HG03097 (cell line): ENCODE results near the gene CDH4.

Experiments used
- ATAC-seq: cut with Tn5 transposase; IDR thresholded peaks from one replicate; pipeline ENCODE4 v1.9.1; 2021; ENCODE audit not compliant: unreplicated experiment, low FRiP score

The CDH4 gene

DNA sequence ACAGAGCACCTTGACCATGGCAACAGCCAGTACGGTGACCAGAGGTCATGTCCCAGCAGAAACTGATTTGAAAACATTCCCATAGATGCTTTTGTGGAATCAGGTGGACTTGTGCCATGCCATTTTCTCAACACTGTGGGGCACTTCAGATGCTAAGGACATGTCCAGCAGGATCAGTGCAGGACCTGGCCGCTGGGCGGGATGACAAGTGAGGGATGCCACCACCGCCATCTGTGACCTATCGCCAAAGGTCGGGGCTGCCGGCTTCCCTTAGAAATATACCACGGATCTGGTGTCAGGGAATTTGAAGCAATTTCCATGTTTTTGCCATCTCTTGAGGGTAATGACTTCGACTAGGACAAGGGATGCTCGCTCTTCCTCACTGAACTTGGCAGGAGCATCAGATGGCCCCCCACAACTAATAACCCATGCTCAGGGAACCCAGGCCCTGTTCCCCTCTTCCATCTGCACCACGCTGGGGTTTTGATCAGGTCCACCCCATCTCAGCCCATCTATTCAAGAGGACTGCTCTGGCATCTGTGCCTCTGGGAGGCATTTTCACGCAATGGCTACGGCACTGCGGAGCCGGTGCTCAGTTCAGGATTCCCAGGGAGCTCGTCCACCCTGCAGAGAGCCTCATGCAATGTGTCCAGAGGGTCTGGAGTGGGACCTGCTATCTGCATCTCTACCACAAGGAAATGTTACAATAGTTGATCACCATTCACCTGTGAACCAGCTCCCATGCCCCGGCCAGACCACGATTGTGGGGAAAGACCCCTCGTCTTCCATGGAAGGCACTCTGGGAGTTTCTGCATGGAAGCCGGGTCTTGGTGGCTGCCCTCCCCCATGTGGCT, 511.1 kb downstream of the CDH4 start:
- ATAC-seq: no peak

DNA sequence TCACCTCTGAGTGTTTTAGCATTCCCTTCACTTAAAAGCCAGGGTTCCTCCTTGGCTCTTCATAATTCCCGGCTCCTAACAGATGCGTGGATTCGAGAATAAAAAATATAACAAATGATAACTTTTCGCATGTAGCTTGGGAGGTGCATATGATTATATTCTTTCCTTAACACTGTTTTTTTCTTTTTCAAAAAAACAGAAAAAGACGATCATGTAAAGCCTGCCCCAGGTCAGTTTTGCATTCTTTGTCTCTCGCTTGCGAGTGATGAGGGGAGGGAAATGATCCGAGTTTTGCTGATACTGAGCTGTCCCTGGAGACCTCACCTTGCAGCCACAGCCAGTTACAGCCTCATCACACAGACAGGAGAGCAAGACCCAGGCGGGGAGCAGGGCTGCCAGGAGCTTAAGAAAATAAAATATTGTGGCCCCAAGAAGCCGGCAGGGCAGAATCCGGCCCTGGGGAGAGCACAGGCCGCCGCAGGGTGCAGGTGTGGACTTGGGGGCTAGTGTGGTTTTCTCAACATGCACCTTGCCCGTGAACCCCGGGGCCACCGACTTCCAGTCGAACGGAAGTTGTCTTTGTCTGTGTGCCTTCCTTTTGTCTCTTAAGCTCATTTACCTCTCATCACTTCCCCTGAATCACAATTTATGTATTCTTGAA, 511.8 kb downstream of the CDH4 start:
- ATAC-seq: no peak

DNA sequence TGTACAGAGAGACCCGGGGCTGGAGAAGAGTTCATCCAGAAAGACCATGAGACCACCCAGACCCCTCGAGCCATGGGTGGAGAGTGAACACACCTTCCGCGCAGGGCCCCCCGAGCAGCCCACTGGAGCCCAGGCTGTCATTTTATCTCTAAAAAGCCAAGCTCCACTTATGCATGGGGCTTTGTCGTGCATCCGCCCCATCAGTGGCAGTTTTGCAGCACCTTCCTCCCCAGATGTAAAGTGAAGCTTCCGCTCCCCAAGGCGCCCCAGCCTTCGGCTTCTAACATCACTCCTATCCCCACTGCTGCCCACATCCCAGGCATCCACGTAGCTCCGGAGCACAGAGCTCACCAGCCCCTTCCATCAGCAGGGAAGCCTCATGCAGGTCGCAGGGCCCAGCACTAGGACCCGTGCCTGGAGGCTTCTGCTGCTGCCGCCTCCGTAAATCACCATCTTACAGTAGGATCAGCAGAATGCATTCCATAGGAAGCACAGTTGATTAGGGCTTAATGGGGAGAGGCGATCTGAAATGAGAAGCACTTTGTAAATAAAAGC, 512.5 kb downstream of the CDH4 start:
- ATAC-seq: no peak

DNA sequence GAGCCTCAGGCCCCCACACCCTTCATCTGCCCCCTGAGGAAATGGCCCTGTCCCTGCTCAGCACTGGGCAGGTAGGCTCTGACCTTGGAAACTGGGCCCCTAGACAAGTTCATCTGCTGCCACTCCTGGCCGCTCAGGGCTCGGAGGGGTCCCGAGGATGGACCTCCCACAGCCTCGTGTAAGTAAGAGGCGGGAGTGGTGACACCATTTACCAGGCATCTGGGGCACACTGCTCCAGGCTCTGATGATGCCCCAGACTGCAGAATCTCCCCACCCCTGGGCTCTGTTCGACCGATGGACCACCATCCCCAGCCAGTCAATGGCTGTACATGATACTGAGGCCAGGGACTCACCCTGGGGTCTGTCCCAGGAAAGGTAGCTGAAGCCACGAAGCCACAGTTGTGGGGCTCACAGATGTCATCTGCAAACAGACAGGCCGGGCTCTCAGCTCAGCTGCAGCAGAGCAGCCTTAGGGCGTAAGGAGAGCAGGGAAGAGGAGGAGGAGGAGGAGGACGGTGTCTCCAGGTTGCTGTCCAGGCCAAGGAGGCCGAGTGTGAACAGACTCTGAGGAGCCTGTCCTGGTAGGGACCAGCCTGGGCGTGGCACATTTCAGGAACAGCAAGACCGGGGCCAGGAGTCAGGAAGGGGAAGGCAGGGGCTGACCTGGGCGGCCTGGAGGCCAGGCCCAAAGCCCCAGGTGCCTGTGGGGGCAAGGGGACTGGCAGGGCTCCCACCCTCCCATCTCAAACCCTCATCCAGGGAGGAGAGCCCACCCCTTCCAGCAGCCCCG, 513.2 kb downstream of the CDH4 start:
- ATAC-seq: no peak

DNA sequence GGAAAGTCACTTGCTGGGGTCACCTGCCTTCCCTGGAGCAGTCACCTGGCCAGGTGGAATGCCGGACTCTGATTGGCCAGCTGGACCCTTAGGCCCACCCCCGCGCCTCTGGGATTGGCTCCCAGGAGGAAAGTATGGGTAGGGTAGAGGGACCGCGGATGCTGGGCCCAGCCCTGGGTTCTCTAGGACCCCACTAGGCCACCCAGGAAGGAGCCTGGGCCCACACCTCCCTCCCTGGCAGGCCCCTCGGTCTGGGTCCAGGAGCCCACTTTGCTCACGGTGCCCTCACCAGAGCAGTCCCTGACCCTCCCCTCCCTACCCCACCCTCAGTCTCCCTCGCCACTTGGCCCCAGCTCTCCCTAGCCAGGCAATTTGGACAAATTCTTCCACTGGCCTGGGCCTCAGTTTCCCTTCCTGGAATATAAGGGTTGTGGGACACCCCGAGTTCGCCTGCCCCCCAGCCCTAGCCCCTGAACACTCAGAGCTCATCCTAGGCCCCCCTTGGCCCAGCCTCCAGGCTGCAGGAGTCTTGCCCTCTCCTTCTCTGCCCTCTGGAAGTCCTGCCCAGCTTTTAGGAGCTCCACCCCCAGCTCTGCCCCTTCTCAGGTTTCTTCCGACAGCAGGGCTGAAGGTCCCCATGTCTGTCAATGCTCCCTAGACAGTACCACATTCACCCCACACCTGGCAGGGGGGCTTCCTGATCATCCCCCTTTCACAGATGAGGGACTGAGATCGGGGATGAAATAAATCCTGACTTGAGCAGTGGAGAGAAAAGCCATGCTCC, 514.0 kb downstream of the CDH4 start:
- ATAC-seq: no peak

- no peak for ATAC-seq
Measured at GRCh38 chr20:61766921-61767610, 515.0 kb downstream of the CDH4 start.

- no peak for ATAC-seq
Measured at GRCh38 chr20:61767761-61768494, 515.9 kb downstream of the CDH4 start.

DNA sequence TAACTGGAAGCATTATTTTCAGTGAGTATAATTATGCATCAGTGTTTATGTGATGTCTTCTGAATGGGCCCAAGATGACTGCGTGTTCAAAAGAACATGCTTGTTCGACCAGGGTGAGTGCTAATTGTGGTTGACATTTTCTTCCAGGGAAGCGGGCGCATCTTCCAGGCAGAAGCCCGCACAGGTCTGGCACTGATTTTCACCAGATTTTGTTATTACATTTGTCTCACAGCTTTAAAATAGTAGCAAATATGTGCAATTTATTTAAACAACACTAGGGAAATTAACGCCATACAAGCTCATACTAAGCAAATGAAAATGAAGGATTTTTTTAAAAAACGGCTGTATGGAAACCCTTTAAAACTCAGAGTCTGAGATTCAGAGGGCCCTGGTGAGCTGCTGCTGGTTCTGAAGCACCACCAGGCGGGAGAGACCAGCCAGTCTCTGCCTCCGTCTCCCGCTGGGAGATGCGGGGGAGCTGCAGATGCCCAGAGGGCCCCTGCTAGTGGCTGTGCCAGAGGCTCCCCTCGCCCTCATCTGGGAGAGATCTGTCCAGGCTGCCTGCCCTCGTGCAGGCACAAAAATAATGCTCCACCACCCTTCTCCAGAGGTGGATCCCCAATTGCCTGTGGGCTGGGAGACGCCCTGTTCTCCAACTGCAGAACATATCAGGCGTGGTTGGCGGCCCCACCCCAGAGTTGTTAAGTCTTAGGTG, 516.7 kb downstream of the CDH4 start:
- ATAC-seq: no peak

DNA sequence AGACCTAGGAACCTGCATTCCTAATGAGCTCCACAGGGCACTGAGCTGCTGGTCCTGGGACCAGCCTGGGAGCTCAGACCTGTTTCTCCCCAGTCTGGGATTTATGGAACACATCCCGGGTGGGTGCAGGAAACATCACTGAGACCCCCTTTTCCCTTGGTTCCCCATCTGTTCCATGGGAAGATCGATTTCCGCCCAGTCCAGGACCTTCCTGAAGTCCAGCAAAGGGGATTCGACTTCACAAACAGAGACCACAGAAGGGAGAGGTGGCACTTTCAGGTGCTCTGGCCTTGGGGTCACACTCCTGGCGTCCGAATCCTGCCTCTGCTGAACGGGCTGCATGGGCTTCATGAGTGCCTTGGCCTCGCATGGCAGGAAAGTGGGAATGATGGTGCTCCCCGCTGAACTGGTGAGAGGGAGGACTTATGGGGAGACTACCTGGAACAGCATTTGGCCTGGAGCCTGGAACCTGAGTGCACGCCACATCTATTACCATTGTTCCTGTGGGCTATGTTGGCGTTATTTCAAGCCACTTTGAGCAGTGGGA, 517.3 kb downstream of the CDH4 start:
- no peak for ATAC-seq

DNA sequence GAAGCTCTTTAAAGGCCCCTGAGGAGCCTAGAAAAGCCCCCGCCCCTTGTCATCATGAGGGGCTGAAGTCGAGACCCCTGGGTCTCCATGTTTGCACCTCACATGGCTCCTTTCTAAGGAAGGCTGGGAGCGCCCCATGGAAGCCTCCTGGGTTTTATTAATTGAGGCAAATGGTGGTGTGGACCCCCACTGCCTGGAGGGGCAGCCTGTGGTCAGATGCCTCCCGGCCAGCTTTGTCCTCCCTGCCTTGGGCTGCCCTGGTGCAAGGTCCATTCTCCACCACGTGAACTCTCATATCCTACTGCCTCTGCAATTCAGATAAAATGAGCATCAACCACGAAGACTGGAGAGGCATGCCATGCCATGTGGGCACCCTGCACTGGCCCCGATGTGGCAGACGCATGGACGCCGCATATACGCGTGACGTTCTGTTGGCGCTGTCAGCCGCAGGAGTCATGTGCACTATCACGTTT, 518.1 kb downstream of the CDH4 start:
- no peak for ATAC-seq

DNA sequence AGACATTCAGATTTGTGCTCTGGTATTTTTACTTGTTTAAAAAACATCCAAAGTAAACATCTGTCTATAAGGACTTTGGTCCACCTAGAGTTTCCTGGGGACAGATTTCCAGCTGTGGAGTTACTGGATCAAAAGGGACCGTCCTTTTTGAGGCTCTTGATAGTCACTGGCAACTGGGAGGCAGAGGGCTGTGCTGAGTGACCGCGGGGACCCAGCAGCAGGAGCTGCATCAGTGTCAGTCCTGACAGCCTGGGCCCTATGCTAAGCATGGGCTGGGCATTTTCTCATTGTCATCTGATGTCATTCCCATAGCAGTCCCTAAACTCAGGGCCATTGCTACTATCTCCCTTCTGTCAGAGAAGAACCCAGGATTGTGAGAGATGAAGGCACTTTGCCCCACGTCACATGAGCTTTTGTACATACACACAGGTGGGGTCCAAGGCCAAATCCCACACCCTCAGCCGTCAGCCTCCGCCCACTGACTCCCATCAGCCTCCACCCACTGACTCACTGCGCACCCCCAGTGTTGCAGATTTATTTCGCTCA, 519.8 kb downstream of the CDH4 start:
- no peak for ATAC-seq

DNA sequence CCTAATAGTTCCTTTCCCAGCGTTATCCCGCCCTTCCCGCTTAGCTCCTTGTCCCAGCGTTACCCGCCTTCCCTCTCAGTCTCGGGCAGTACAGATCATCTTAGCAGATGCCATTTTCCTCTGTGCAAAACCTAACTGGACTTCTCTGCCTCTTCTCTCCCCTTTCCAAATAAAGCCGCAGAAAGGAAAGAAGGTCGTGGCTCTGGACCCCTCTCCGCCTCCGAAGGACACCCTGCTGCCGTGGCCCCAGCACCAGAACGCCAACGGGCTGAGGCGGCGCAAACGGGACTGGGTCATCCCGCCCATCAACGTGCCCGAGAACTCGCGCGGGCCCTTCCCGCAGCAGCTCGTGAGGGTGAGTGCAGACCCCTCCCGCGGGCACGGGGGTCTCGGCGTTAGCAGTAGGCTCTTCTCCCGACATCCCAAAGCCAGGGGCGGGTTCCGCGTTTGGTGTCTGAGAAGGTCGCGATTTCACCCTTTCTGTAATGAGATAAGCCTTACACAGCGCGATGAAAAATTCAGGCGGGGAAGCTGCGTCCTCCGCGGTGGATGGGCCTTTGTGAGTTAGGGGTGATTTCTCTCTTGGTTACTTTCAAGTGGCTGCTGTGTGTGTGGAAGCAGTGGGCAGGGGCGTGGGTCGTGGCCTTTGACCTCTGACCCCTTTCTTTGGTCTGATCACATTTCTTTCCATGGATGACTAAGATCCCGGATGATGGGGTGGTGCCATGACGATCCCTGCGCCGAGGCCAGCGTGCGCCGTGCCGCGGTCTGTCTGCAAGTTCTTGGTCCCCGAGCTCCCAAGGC, 521.0 kb downstream of the CDH4 start:
- ATAC-seq: no peak

DNA sequence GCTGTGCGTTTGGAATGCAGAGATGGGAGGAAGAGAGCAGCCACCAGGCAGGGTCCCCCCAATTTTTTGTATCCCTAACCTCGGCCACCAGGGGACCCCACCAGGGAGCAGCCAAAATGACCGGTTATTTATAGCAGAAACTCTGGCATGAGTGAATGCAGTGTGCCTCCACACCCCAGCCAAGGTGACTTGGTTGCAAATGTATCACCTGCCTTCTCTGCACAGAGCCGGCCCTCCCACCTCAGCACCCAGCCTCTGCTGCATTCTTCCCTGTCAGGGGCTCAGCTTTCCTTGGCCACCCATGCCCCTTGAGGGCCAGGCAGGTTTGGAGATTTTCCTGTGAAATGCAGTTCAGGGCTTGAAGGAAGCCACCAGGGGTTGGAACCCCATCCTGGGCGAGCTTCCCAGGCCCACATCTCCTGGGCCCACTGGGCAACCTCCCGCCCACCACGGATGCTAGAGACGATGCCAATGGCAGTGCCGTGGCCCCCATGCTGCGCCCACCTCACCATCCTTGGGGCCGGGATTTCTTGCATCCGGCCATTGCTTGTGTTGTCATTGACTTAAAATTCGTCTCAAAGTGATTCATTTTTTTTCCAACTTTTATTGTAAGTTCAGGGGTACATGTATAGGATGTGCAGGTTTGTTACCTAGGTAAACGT, 522.0 kb downstream of the CDH4 start:
- ATAC-seq: no peak

GRCh38 chr20:61775423-61775822, 523.4 kb downstream of the CDH4 start:
- no peak for ATAC-seq

- no peak for ATAC-seq
Measured at GRCh38 chr20:61776491-61777075, 524.5 kb downstream of the CDH4 start.
